Ishikawa (cell line): ENCODE measurements around the gene CEP290.

ENCODE experiments used
- CEBPB ChIP-seq: IDR thresholded peaks from 2 replicates; pipeline ENCODE4 v1.6.1; 2012
- CREB1 ChIP-seq: IDR thresholded peaks from 2 replicates; pipeline ENCODE4 v1.6.1; 2012; ENCODE audit warnings: low read depth
- EGR1 ChIP-seq: IDR thresholded peaks from 2 replicates; pipeline ENCODE4 v1.6.1; 2012
- EP300 ChIP-seq: IDR thresholded peaks from 2 replicates; pipeline ENCODE4 v1.6.1; 2012; ENCODE audit warnings: borderline replicate concordance
- TAF1 ChIP-seq: IDR thresholded peaks from 2 replicates; pipeline ENCODE4 v1.6.1; 2012; ENCODE audit warnings: low read depth, mild to moderate bottlenecking

- TF ChIP-seq EP300 (no peak), EGR1 (no peak), CEBPB (no peak), TAF1 (no peak), CREB1 (no peak)
These were observed 49.1 kb downstream of the CEP290 start for GRCh38 chr12:88092771-88093170.
